ENCODE data around the gene KIF3C. TPM values are rescaled to one million over a fixed set of nuclear protein-coding genes. Genes with fewer than 3 reads are reported as not detected.

KIF3C gene
- total and polyA plus RNA-seq, 2 of the 8 experiments (the other 6 are each of a cell fraction or from before 2014, with no cell fraction given): 13.4 to 58.1 TPM

DNA sequence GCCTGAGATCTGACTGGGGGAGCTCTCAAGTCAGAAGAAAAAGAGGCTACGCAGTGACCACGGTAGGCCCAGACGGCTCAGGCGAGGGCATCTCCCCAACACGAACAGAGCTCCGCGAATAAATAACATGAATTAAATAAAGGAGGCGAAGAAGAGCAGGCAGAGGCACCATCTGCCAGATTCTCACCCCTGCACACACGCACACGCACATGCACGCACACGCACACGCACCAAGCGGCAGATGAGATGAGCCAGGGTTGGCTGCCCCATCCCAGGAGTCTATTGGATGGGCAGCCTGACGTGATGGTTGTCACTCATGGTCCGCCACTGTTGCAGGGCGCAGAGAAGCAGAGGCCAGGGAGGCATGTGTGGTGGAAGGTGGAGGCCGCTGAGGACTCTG is 53.6 kb downstream of the KIF3C start:
- Histone ChIP-seq H3K56ac (replicated peaks; ENCODE audit: insufficient read length, low read depth, low read length) (no peak overlapping the region), H4K20me1 (replicated peaks in 1 of 2; ENCODE audit: control insufficient read depth in 1 of 2, insufficient read depth in 2 of 2, low read length in 2 of 2) (peaks cover 0 to 3% of the 10 kb centered on the region in 2 experiments), H3K14ac (ENCODE audit: insufficient read length) (no peak overlapping the region), H3K4ac (replicated peaks; ENCODE audit: insufficient read length, low read depth, low read length) (no peak overlapping the region), H3K18ac (ENCODE audit: extremely low read depth, low read length) (no peak overlapping the region), H3K27ac (ENCODE audit: low read depth, low read length) (no peak overlapping the region), H3K36me3 (ENCODE audit: control insufficient read depth in 2 of 4, insufficient read depth in 4 of 4, low read length in 3 of 4) (peaks cover 2 to 30% (median 8%) of the 10 kb centered on the region in 4 experiments; a peak in 6 of 8 replicates), H3K23me2 (ENCODE audit: low read depth, low read length) (no peaks in the 10 kb centered on the region), H3K4me3 (ENCODE audit: extremely low read depth in 1 of 4, insufficient read depth in 2 of 4, low read depth in 3 of 4, low read length in 4 of 4) (no peak overlapping the region), H2AK5ac (ENCODE audit: low read depth, low read length) (no peak overlapping the region), H2BK15ac (ENCODE audit: low read length) (no peak overlapping the region), H3K9ac (replicated peaks in 1 of 4; ENCODE audit: extremely low read depth in 1 of 4, low read depth in 3 of 4, low read length in 3 of 4) (no peak overlapping the region), H4K91ac (replicated peaks; ENCODE audit: insufficient read length, low read length) (no peak overlapping the region), H3K79me2 (ENCODE audit: control insufficient read depth in 1 of 2, insufficient read depth in 2 of 2, low read length in 2 of 2) (no peaks in the 10 kb centered on the region), H3K9me3 (ENCODE audit: insufficient read depth in 2 of 2, low read depth in 1 of 2, low read length in 1 of 2) (no peaks in the 10 kb centered on the region), H4K8ac (ENCODE audit: extremely low read depth, insufficient read depth, low read length) (no peak overlapping the region), H3K4me2 (ENCODE audit: insufficient read depth in 1 of 2, low read depth in 2 of 2, low read length in 2 of 2) (no peak overlapping the region), H2BK12ac (ENCODE audit: low read depth, low read length) (no peak overlapping the region), H2AFZ (ENCODE audit: low read length) (no peak overlapping the region), H4K5ac (ENCODE audit: insufficient read length, low read depth, low read length) (no peak overlapping the region), H3K4me1 (replicated peaks in 1 of 4; ENCODE audit: control insufficient read depth in 3 of 4, insufficient read depth in 4 of 4, low read length in 3 of 4) (0 out of 7 replicates have a peak, but pooled peaks cover 0 to 2% (median 0%) of the 10 kb centered on the region in 4 experiments), H2BK5ac (ENCODE audit: low read depth, low read length) (no peak overlapping the region; the same call in 1 of the 2 replicates), H2BK20ac (ENCODE audit: low read length) (no peak overlapping the region), H2BK120ac (replicated peaks; ENCODE audit: low read depth, low read length) (no peak overlapping the region), H3K23ac (ENCODE audit: insufficient read length) (no peak overlapping the region), H3K79me1 (ENCODE audit: low read depth, low read length) (no peaks in the 10 kb centered on the region), H3K27me3 (replicated peaks in 1 of 4; ENCODE audit: control insufficient read depth in 3 of 4, extremely low read depth in 1 of 4, insufficient read depth in 3 of 4, low read length in 3 of 4) (no peaks in the 10 kb centered on the region)
- POLR2A ChIA-PET (ENCODE audit: partially characterized antibody): interaction anchor here (0.8 kb wide), 1 partner anchor 76 kb away, joined by 3 read pairs; no protein-coding TSS in a partner anchor
- CTCF ChIA-PET (ENCODE audit: partially characterized antibody): interaction anchor here (1.0 to 1.3 kb wide), 3 partner anchors 11 to 27 kb away, joined by 3 to 4 read pairs (median 3); no protein-coding TSS in a partner anchor
- TF ChIP-seq, protein P1, sequence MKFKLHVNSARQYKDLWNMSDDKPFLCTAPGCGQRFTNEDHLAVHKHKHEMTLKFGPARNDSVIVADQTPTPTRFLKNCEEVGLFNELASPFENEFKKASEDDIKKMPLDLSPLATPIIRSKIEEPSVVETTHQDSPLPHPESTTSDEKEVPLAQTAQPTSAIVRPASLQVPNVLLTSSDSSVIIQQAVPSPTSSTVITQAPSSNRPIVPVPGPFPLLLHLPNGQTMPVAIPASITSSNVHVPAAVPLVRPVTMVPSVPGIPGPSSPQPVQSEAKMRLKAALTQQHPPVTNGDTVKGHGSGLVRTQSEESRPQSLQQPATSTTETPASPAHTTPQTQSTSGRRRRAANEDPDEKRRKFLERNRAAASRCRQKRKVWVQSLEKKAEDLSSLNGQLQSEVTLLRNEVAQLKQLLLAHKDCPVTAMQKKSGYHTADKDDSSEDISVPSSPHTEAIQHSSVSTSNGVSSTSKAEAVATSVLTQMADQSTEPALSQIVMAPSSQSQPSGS (IDR thresholded peaks at IDR 0.05; ENCODE audit: low read length): no peak
- TF ChIP-seq NANOG (IDR thresholded peaks at IDR 0.05; ENCODE audit: insufficient read depth, low read depth, low read length, poor library complexity, severe bottlenecking) (no peak), BCL11A (IDR thresholded peaks at IDR 0.05; ENCODE audit: low read depth in 2 of 2, low read length in 2 of 2) (no peak), BACH1 (IDR thresholded peaks at IDR 0.05; ENCODE audit: low read length) (no peak), RFX5 (IDR thresholded peaks at IDR 0.05; ENCODE audit: borderline replicate concordance, low read depth, low read length) (no peak), CBX5 (IDR thresholded peaks at IDR 0.05; ENCODE audit: low read depth, low read length) (no peak)
- FAIRE-seq (no peak), DNase-seq (ENCODE audit: low read depth in 1 of 2, low spot score in 2 of 2) (no peak)
- 92% methylated on average over 18 of the region's 18 CpGs; no CpG with 5 or more reads in 1 of the 2 experiments for WGBS, 2 experiments (ENCODE audit: extremely low coverage in 1 of 2, insufficient coverage in 1 of 2, insufficient read length in 1 of 2, insufficient replicate concordance in 2 of 2, low coverage in 1 of 2, low lambda C conversion rate in 2 of 2, missing lambda C conversion rate in 1 of 2)

Data from H1 (cell line).